Loucy (cell line): Measurements from ENCODE around the gene NMRAL1.

Experiments
- EZH2phosphoT487 ChIP-seq: fragments of 200-600 bp; IDR thresholded peaks from 2 replicates; pipeline ENCODE4 v1.6.1; 2018; ENCODE audit warnings: antibody characterized with exemption, mild to moderate bottlenecking, moderate library complexity, borderline replicate concordance
- TF ChIP-seq, protein P1 (sequence below): fragments of 200-600 bp; sonication (generic); conservative IDR thresholded peaks from 2 replicates; pipeline ENCODE4 v1.5.1; 2014; ENCODE audit warnings: mild to moderate bottlenecking, antibody characterized with exemption, low read length

DNA sequence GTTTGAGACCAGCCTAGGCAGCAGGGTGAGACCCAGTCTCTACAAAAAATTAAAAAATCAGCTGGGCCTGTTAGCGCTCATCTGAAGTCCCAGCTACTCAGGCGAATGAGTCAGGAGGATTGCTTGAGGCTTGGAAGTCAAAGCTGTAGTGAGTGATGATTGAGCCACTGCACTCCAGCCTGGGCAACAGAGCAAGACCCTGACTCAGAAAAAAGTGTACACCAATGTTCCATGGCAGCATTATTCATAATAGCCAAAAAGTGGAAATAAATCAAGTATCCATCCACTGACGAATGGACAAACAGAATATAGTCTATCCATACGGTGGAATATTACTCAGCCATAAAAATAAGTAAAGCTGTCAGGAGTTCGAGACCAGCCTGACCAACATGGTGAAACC is 2.6 kb downstream of the NMRAL1 start:
- TF ChIP-seq, protein P1, sequence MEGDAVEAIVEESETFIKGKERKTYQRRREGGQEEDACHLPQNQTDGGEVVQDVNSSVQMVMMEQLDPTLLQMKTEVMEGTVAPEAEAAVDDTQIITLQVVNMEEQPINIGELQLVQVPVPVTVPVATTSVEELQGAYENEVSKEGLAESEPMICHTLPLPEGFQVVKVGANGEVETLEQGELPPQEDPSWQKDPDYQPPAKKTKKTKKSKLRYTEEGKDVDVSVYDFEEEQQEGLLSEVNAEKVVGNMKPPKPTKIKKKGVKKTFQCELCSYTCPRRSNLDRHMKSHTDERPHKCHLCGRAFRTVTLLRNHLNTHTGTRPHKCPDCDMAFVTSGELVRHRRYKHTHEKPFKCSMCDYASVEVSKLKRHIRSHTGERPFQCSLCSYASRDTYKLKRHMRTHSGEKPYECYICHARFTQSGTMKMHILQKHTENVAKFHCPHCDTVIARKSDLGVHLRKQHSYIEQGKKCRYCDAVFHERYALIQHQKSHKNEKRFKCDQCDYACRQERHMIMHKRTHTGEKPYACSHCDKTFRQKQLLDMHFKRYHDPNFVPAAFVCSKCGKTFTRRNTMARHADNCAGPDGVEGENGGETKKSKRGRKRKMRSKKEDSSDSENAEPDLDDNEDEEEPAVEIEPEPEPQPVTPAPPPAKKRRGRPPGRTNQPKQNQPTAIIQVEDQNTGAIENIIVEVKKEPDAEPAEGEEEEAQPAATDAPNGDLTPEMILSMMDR, result no peak
- TF ChIP-seq EZH2phosphoT487, result no peak
